GM19397 (cell line): ENCODE measurements around the gene TRABD2A.
A peak's percentile ranks its signal among the peaks of the same experiment; 100 is the strongest.

Source experiments
- ATAC-seq: cut with Tn5 transposase; IDR thresholded peaks from one replicate; pipeline ENCODE4 v1.9.1; 2021; ENCODE audit warnings: mild to moderate bottlenecking, moderate library complexity; ENCODE audit not compliant: unreplicated experiment

Gene TRABD2A

GRCh38 chr2:84823229-84823628 lies 57.7 kb downstream of the TRABD2A start:
- no peak for ATAC-seq

- no peak for ATAC-seq
These were observed 59.1 kb downstream of the TRABD2A start for GRCh38 chr2:84821806-84822205.

GRCh38 chr2:84817239-84817655 lies 63.6 kb downstream of the TRABD2A start:
- ATAC-seq = peak; percentile 89

- ATAC-seq = peak; percentile 57
These were observed 64.4 kb downstream of the TRABD2A start for GRCh38 chr2:84816426-84817026.

- no peak for ATAC-seq
These were observed 65.7 kb downstream of the TRABD2A start for GRCh38 chr2:84815146-84815545.

- ATAC-seq = no peak
These were observed 68.9 kb downstream of the TRABD2A start for GRCh38 chr2:84811839-84812431.

GRCh38 chr2:84808279-84808678 lies 72.6 kb downstream of the TRABD2A start:
- no peak for ATAC-seq

GRCh38 chr2:84807063-84807485 lies 73.8 kb downstream of the TRABD2A start:
- ATAC-seq = no peak

- no peak for ATAC-seq
These were observed 75.5 kb downstream of the TRABD2A start for GRCh38 chr2:84805250-84805958.

GRCh38 chr2:84801811-84802210 lies 79.1 kb downstream of the TRABD2A start:
- ATAC-seq = no peak

- no peak for ATAC-seq
These were observed 80.6 kb downstream of the TRABD2A start for GRCh38 chr2:84800194-84800805.

GRCh38 chr2:84799772-84800171 lies 81.1 kb downstream of the TRABD2A start:
- no peak for ATAC-seq

GRCh38 chr2:84797271-84797670 lies 83.6 kb downstream of the TRABD2A start:
- no peak for ATAC-seq

- no peak for ATAC-seq
These were observed 84.1 kb downstream of the TRABD2A start for GRCh38 chr2:84796798-84797197.

GRCh38 chr2:84793641-84794040 lies 87.2 kb downstream of the TRABD2A start:
- no peak for ATAC-seq

- ATAC-seq = no peak
These were observed 87.9 kb downstream of the TRABD2A start for GRCh38 chr2:84792856-84793522.

GRCh38 chr2:84788498-84788897 lies 92.4 kb downstream of the TRABD2A start:
- ATAC-seq = no peak

GRCh38 chr2:84788027-84788426 lies 92.9 kb downstream of the TRABD2A start:
- no peak for ATAC-seq

- ATAC-seq = no peak
These were observed 94.3 kb downstream of the TRABD2A start for GRCh38 chr2:84786601-84787000.

- no peak for ATAC-seq
These were observed 94.9 kb downstream of the TRABD2A start for GRCh38 chr2:84785950-84786349.

GRCh38 chr2:84782717-84783442 lies 98.0 kb downstream of the TRABD2A start:
- ATAC-seq = no peak
